BLaER1 treated with 17β-estradiol and CSF1 and Interleukin-3, amounts not matched to agents 10 nM and 100 nM (cell line): ENCODE results near the gene MROH7.

Experiments used
- H3K27ac ChIP-seq, 11 experiments: shearing (Covaris generic); formaldehyde crosslinking; 2 replicates each; pipeline ENCODE4 v1.8.1; 2022
- H3K27me3 ChIP-seq, 11 experiments: shearing (Covaris generic); formaldehyde crosslinking; 2 replicates each; pipeline ENCODE4 v1.8.1; 2022
- H3K36me3 ChIP-seq, 11 experiments: shearing (Covaris generic); formaldehyde crosslinking; 2 replicates each; pipeline ENCODE4 v1.8.1; 2022
- H3K4me1 ChIP-seq, 10 experiments: shearing (Covaris generic); formaldehyde crosslinking; 2 replicates each; pipeline ENCODE4 v1.8.1; 2022
- H3K4me2 ChIP-seq, 11 experiments: shearing (Covaris generic); formaldehyde crosslinking; 2 replicates each; pipeline ENCODE4 v1.8.1; 2022
- H3K4me3 ChIP-seq, 10 experiments: shearing (Covaris generic); formaldehyde crosslinking; 2 replicates each; pipeline ENCODE4 v1.8.1; 2022
- H3K9ac ChIP-seq, 11 experiments: shearing (Covaris generic); formaldehyde crosslinking; 2 replicates each; pipeline ENCODE4 v1.8.1; 2022
- H3K9me3 ChIP-seq, 11 experiments: shearing (Covaris generic); formaldehyde crosslinking; replicated peaks in 1 of 11; 2 replicates each; pipeline ENCODE4 v1.8.1; 2022
- H4K20me1 ChIP-seq, 11 experiments: shearing (Covaris generic); formaldehyde crosslinking; 2 replicates each; pipeline ENCODE4 v1.8.1; 2022
- Cebpa-rat ChIP-seq, 11 experiments: shearing (Covaris generic); IDR thresholded peaks; 2 replicates each; pipeline ENCODE4 v1.8.1; 2022

Gene MROH7

DNA sequence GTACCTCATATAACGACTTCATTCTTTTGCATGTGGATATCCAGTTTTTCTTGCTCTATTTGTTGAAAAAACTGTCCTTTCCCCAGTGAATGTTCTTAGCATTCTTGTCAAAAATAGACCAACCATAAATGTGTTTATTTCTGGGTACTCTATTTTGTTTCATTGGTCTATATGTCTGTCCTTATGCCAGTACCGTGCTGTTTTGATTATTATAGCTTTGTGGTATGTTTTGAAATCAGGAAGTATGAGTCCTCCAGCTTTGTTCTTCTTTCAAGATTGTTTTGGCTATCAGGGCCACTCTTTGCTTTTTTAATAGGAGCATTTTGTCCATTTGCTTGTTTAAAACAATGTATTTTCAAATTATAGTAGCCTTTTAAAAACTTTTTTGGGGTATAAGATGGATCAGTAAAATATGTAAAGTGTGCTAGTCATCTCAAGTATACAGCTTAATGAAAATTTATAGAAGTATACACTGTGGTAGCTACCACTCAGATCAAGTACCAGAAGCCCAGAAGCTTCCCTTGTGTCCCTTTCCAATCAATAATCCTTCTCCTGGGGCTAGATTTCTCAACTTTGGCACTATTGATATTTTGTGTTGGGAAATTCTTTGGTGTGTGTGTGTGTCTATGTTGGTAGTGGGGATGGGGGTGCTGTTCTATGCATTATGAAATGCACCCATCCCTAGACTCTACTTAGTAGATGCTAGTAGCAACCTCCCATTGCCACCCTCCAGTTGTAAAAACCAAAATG, 16.8 kb downstream of the MROH7 start:
- H3K9ac ChIP-seq = no peak overlapping the region
- no peaks in the 10 kb centered on the region for H4K20me1 ChIP-seq
- no peak for TF ChIP-seq Cebpa-rat (IDR thresholded peaks at IDR 0.05)
- H3K4me3 ChIP-seq = no peak overlapping the region
- H3K27ac ChIP-seq = no peak overlapping the region
- no peak overlapping the region for H3K4me2 ChIP-seq
- H3K27me3 ChIP-seq = no peaks in the 10 kb centered on the region
- no peaks in the 10 kb centered on the region; a peak in 2 of 22 replicates for H3K36me3 ChIP-seq
- H3K4me1 ChIP-seq = no peaks in the 10 kb centered on the region
- peaks cover 21 to 28% (median 26%) of the 10 kb centered on the region in 11 experiments for H3K9me3 ChIP-seq

GRCh38 chr1:54663725-54664124, 22.1 kb downstream of the MROH7 start:
- Histone ChIP-seq H3K4me1 (no peaks in the 10 kb centered on the region), H4K20me1 (no peaks in the 10 kb centered on the region), H3K4me3 (no peak overlapping the region), H3K27ac (no peak overlapping the region), H3K27me3 (no peaks in the 10 kb centered on the region), H3K4me2 (no peak overlapping the region), H3K9me3 (peaks cover 7 to 14% (median 12%) of the 10 kb centered on the region in 11 experiments), H3K9ac (no peak overlapping the region), H3K36me3 (no peaks in the 10 kb centered on the region; a peak in 2 of 22 replicates)
- TF ChIP-seq Cebpa-rat (IDR thresholded peaks at IDR 0.05) = no peak

- peaks cover 3 to 8% (median 6%) of the 10 kb centered on the region in 11 experiments; a peak in 15 of 22 replicates for H3K9me3 ChIP-seq
- H3K9ac ChIP-seq = no peak overlapping the region
- H3K4me1 ChIP-seq = no peaks in the 10 kb centered on the region
- H3K4me3 ChIP-seq = no peak overlapping the region
- H3K4me2 ChIP-seq = no peak overlapping the region
- H3K27ac ChIP-seq = no peak overlapping the region
- no peaks in the 10 kb centered on the region for H3K27me3 ChIP-seq
- no peaks in the 10 kb centered on the region for H4K20me1 ChIP-seq
- H3K36me3 ChIP-seq = no peaks in the 10 kb centered on the region; a peak in 1 of 22 replicates
- TF ChIP-seq Cebpa-rat (IDR thresholded peaks at IDR 0.05) = no peak
These were observed 22.8 kb downstream of the MROH7 start for GRCh38 chr1:54664364-54664763.

DNA sequence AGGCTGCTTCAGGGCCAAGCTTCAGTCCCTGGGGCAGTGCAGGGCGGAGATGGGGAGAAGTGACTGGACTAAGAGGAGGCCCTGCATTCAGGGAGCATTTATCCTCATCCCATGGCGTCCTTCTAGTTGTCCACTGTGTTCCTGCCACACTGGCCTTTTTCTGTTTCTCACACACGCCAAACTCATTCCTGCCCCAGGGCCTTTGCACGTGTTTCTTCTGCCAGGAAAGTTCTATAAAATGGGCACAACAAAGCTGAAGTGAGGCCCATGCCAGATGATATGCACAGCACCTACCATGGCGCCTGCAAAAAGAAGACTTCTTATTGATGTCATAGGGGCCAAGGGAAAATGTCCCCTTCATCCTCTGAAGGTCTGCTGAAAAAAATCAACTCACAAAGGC, 24.3 kb downstream of the MROH7 start:
- TF ChIP-seq Cebpa-rat (IDR thresholded peaks at IDR 0.05) = no peak
- no peak overlapping the region for H3K27ac ChIP-seq
- H3K9ac ChIP-seq = no peak overlapping the region
- H3K9me3 ChIP-seq = no peaks in the 10 kb centered on the region; a peak in 1 of 22 replicates
- no peak overlapping the region for H3K4me3 ChIP-seq
- H3K4me1 ChIP-seq = no peaks in the 10 kb centered on the region
- no peaks in the 10 kb centered on the region for H3K36me3 ChIP-seq
- no peaks in the 10 kb centered on the region for H4K20me1 ChIP-seq
- no peaks in the 10 kb centered on the region for H3K27me3 ChIP-seq
- no peak overlapping the region for H3K4me2 ChIP-seq

DNA sequence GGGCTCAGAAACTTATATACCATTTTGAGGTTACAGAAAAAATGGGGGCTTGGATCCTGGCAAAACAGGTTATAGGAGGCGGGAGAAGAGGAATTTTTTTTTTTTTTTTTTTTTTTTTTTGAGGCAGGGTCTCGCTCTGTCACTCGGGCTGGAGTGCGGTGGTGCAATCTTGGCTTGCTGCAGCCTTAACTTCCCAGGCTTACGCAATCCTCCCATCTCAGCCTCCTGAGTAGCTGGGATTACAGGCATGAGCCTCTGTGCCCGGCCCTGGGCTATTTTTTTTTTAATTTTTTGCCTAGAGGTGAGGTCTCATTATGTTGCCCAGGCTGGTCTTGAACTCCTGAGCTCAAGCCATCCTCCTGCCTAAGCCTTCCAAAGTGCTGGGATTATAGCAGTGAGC, 24.7 kb downstream of the MROH7 start:
- no peaks in the 10 kb centered on the region for H3K36me3 ChIP-seq
- no peaks in the 10 kb centered on the region; a peak in 1 of 22 replicates for H3K9me3 ChIP-seq
- H3K9ac ChIP-seq = no peak overlapping the region
- H4K20me1 ChIP-seq = no peaks in the 10 kb centered on the region
- no peak overlapping the region for H3K4me2 ChIP-seq
- H3K27ac ChIP-seq = no peak overlapping the region
- TF ChIP-seq Cebpa-rat (IDR thresholded peaks at IDR 0.05) = peak in 2 of 11 experiments; percentile 29 to 68; a peak in 3 of 22 replicates
- no peaks in the 10 kb centered on the region for H3K4me1 ChIP-seq
- H3K27me3 ChIP-seq = no peaks in the 10 kb centered on the region
- H3K4me3 ChIP-seq = no peak overlapping the region

DNA sequence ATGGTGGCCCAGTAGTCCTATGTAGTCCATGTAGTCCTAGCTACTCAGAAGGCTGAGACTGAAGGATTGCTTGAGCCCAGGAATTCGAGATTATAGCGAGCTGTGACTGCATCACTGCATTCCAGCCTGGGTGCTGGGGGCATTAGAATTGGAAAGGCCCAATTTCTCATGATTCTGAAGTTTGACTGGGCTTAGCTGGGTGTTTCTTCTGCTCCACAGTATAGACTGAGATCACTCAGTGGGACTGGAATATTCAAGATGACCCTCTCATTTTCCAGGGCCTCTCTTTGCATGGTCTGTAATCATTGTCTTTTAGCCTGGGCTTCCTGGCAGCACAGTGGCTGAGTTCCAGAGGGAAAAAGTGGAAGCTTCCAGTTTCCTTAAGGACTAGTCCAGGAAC, 26.2 kb downstream of the MROH7 start:
- no peak for TF ChIP-seq Cebpa-rat (IDR thresholded peaks at IDR 0.05)

DNA sequence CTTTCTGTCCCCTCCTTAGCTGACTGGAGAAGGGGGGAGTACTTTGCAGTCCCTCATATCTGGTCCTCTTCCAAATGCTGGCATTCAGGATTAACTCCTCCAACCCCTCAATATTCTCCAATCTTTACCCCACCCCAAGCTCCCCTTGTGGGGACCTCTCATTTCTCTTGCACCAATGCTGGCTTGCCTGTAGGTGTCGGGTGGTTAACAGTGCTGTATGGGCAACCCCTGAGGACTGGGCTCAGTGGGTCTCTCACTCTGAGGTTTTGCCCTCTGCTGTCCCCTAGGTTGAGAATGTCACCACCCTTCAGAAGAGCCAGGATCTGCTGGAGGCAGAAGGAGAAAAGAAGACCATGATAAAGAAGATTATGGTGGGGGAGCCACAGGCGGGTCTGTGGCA, 27.0 kb downstream of the MROH7 start:
- TF ChIP-seq Cebpa-rat (IDR thresholded peaks at IDR 0.05) = no peak
- Histone ChIP-seq H3K36me3 (no peaks in the 10 kb centered on the region; a peak in 1 of 22 replicates), H3K4me3 (no peak overlapping the region), H3K4me2 (no peak overlapping the region), H3K9me3 (peaks cover 3 to 6% (median 4%) of the 10 kb centered on the region in 11 experiments; a peak in 17 of 22 replicates), H4K20me1 (no peaks in the 10 kb centered on the region), H3K27ac (no peak overlapping the region), H3K27me3 (no peaks in the 10 kb centered on the region), H3K9ac (no peak overlapping the region), H3K4me1 (no peaks in the 10 kb centered on the region)

More for the DNA sequence above, 26.2 kb downstream of the MROH7 start:
- H3K27ac ChIP-seq = no peak overlapping the region
- no peak overlapping the region for H3K9ac ChIP-seq
- H3K27me3 ChIP-seq = no peaks in the 10 kb centered on the region
- H3K4me2 ChIP-seq = no peak overlapping the region
- H3K9me3 ChIP-seq = no peaks in the 10 kb centered on the region; a peak in 1 of 22 replicates
- no peaks in the 10 kb centered on the region for H4K20me1 ChIP-seq
- H3K4me3 ChIP-seq = no peak overlapping the region
- no peaks in the 10 kb centered on the region for H3K4me1 ChIP-seq
- no peaks in the 10 kb centered on the region for H3K36me3 ChIP-seq

DNA sequence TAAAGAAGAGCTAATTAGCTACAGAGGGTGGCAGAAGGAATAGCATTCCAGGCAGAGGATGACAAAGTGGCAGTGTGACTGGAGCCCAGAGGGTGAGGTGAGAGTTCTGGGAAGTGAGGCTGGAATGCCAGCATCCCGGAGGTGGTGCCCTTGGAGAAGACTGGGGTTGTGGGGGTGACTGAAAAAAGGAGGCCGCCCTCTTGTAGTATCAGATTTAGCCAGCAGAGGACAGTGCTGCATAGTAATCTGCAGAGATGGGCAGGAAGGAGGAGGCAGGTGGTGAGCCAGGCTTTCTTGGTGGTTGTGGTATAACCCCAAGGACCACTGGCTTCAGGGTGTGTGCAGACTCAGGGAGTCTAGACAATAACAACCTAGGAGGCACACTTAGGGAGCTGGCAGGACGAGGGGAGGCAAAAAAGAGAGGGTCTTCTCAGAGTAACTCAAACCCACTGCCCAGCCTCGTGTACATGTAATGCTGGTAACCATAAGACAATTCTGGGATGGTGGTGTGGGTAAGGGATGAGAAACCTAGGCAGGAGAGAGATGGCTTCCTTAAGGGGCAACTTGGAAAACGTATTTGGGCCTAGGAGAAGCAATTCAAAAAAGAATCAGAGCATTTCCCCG, 30.5 kb downstream of the MROH7 start:
- Histone ChIP-seq H3K9ac (no peak overlapping the region), H3K36me3 (no peaks in the 10 kb centered on the region; a peak in 2 of 22 replicates)
- no peak for TF ChIP-seq Cebpa-rat (IDR thresholded peaks at IDR 0.05)

DNA sequence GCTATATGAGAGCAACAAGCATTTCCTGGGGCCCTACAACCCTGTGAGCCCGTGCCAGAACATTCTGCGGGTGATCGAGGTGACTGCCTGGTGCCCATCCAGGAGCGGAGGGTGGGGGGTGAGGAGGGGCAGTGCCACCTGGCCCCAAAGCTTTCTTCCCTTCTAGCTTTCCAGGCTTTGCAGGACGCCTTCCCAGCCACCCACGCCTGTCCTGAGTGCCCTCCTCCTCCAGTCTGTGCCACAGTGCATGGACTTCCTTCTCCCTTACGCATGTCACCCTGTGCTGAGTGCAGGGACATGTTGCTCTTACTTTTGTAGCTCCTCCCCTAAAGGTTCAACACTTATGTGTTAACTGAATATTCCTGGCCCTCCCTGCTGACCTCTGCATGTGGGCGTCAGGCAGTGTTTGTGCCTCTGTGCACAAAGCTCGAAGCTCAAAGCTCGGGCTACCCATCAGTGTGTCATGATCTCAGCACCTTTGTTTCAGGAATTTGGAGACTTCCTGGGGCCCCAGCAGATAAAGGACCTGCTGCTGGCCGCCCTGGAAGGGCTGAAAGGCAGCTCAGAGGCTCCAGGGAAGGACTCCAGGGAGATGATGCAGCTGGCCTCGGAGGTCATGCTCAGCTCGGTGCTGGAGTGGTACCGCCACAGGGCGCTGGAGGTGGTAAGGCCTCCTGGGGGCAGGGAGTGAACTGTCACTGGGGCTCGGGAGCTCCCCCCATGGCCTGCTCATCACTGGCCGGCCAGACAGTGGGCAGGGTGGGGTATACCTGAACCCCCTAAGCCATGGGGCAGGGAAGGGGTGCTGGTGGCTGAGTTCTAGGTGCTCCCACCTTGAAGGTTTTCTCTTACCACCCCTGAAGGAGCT, 37.4 kb downstream of the MROH7 start:
- Histone ChIP-seq H3K36me3 (no peaks in the 10 kb centered on the region; a peak in 2 of 22 replicates), H4K20me1 (no peaks in the 10 kb centered on the region), H3K27ac (no peak overlapping the region), H3K27me3 (no peaks in the 10 kb centered on the region), H3K4me2 (no peak overlapping the region; a peak in 1 of 22 replicates), H3K9me3 (peaks cover 2 to 7% (median 4%) of the 10 kb centered on the region in 11 experiments; a peak in 17 of 22 replicates), H3K4me3 (no peak overlapping the region), H3K4me1 (peaks cover 0 to 7% (median 0%) of the 10 kb centered on the region in 10 experiments; a peak in 2 of 20 replicates), H3K9ac (no peak overlapping the region)
- TF ChIP-seq Cebpa-rat (IDR thresholded peaks at IDR 0.05) = no peak

More for the DNA sequence above, 30.5 kb downstream of the MROH7 start:
- no peak overlapping the region for H3K27ac ChIP-seq
- H3K4me2 ChIP-seq = no peak overlapping the region
- peaks cover 10 to 17% (median 12%) of the 10 kb centered on the region in 11 experiments; a peak in 18 of 22 replicates for H3K9me3 ChIP-seq
- H4K20me1 ChIP-seq = no peaks in the 10 kb centered on the region
- no peak overlapping the region for H3K4me3 ChIP-seq
- no peaks in the 10 kb centered on the region for H3K4me1 ChIP-seq
- H3K27me3 ChIP-seq = no peaks in the 10 kb centered on the region
